GM12874 (cell line): ENCODE measurements around the gene STIMATE.

ENCODE experiments used
- CTCF ChIP-seq: IDR thresholded peaks from 2 replicates; pipeline ENCODE4 v1.5.1; 2011; ENCODE audit warnings: low read depth, mild to moderate bottlenecking, control low read depth, low read length, moderate library complexity; ENCODE audit not compliant: insufficient read depth

Gene STIMATE

GRCh38 chr3:52834871-52835501 is 62.4 kb downstream of the STIMATE start, which contains the start of gene MUSTN1:
Gene MUSTN1, minus strand, starts transcription at chr3:52835019. Its CDS starts 71 bp downstream, at chr3:52834948.
- no peak for TF ChIP-seq CTCF

GRCh38 chr3:52833202-52833601 is 64.1 kb downstream of the STIMATE start:
- TF ChIP-seq CTCF, result no peak

GRCh38 chr3:52831500-52832301 is 65.6 kb downstream of the STIMATE start:
- TF ChIP-seq CTCF, result no peak

- no peak for TF ChIP-seq CTCF
Observed at GRCh38 chr3:52830535-52831258, 66.7 kb downstream of the STIMATE start, which contains the start of gene ITIH4. Gene ITIH4, minus strand, starts transcription at chr3:52830672. Its CDS starts 30 bp downstream, at chr3:52830642.

GRCh38 chr3:52829906-52830463 is 67.4 kb downstream of the STIMATE start:
- TF ChIP-seq CTCF, result no peak

- TF ChIP-seq CTCF, result no peak
Observed at GRCh38 chr3:52829482-52829881, 67.9 kb downstream of the STIMATE start.
